ENCODE measurements around the gene ENTR1. TPM values are rescaled to one million over a fixed set of nuclear protein-coding genes. Genes with fewer than 3 reads are reported as not detected.

The ENTR1 gene
- total RNA-seq, 1 donor from 2014 or later, result 34.9 TPM

DNA sequence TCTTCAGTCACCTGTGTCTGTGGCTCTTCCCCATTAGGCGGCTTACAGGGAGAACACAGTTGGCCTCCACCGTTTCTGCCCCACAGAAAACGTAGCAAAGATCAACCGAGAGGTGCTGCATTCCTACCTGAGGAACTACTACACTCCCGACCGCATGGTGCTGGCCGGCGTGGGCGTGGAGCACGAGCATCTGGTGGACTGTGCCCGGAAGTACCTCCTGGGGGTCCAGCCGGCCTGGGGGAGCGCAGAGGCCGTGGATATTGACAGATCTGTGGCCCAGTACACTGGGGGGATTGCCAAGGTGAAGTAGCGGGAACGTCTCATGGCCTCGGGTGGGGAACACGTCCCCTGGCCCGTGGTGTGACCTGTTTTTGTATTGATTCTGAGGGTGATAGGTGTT is 6.5 kb upstream of the ENTR1 start:
- no peaks in the 10 kb centered on the region for H3K9me3 Mint-ChIP-seq
- Histone ChIP-seq H3K27ac (no peak overlapping the region), H4K20me1 (ENCODE audit: low read depth) (peaks cover 1% of the 10 kb centered on the region), H3K9ac (no peak overlapping the region), H2AFZ (replicated peaks) (no peak overlapping the region), H3K27me3 (no peaks in the 10 kb centered on the region), H3K4me2 (no peak overlapping the region), H3K36me3 (peaks cover 5% of the 10 kb centered on the region), H3K79me2 (ENCODE audit: low read depth) (peaks cover 14% of the 10 kb centered on the region), H3F3A (ENCODE audit: low read depth) (no peaks in the 10 kb centered on the region), H3K4me3 (no peak overlapping the region), H3K9me3 (ENCODE audit: low read depth) (no peaks in the 10 kb centered on the region), H3K4me1 (no peaks in the 10 kb centered on the region)
- H3K36me3 Mint-ChIP-seq, result peaks cover 23% of the 10 kb centered on the region
- no peak overlapping the region for H3K27ac Mint-ChIP-seq
- H3K4me1 Mint-ChIP-seq, result peaks cover 4% of the 10 kb centered on the region
- DNase-seq (ENCODE audit: low spot score), result no peak
- H3K4me3 Mint-ChIP-seq, result no peak overlapping the region
- no peaks in the 10 kb centered on the region for H3K27me3 Mint-ChIP-seq (ENCODE audit: insufficient read depth, low read depth)
- TF ChIP-seq CTCF (IDR thresholded peaks at IDR 0.05) (no peak), EZH2 (IDR thresholded peaks at IDR 0.05) (no peak), EZH2phosphoT487 (IDR thresholded peaks at IDR 0.05) (no peak)

DNA sequence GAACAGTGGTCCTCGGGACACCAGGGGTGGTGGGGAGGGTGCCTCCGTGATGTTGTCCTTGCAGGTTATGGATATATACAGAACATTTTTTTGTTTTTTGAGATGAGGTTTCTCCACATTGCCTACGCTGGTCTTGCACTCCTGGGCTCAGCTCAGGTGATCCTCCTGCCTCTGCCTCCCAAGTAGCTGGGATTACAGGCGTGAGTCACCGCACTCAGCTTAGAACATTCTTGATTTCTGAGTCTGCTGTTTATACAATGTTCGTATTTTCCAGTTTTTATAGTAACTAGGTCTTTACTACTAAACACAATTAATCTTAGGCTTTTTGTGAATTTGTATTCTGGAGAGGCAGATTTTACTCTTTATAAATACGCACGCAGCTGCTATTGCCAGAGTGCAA is 6.0 kb upstream of the ENTR1 start:
- H3K36me3 ChIP-seq, result peaks cover 5% of the 10 kb centered on the region
- no peak overlapping the region for H3K27ac ChIP-seq
- no peaks in the 10 kb centered on the region for H3F3A ChIP-seq (ENCODE audit: low read depth)
- H3K27me3 ChIP-seq, result no peaks in the 10 kb centered on the region
- H3K4me1 Mint-ChIP-seq, result peaks cover 8% of the 10 kb centered on the region
- H3K27me3 Mint-ChIP-seq (ENCODE audit: insufficient read depth, low read depth), result no peaks in the 10 kb centered on the region
- H3K79me2 ChIP-seq (ENCODE audit: low read depth), result peaks cover 19% of the 10 kb centered on the region
- no peak for DNase-seq (ENCODE audit: low spot score)
- H3K4me3 ChIP-seq, result no peak overlapping the region
- H3K9me3 ChIP-seq (ENCODE audit: low read depth), result no peaks in the 10 kb centered on the region
- peaks cover 2% of the 10 kb centered on the region for H3K4me1 ChIP-seq
- peaks cover 6% of the 10 kb centered on the region for H4K20me1 ChIP-seq (ENCODE audit: low read depth)
- H3K4me3 Mint-ChIP-seq, result no peak overlapping the region
- no peaks in the 10 kb centered on the region for H3K9me3 Mint-ChIP-seq
- no peak overlapping the region for H3K27ac Mint-ChIP-seq
- peaks cover 23% of the 10 kb centered on the region for H3K36me3 Mint-ChIP-seq
- no peak overlapping the region for H2AFZ ChIP-seq (replicated peaks)
- H3K4me2 ChIP-seq, result no peak overlapping the region
- TF ChIP-seq EZH2phosphoT487 (IDR thresholded peaks at IDR 0.05) (no peak), EZH2 (IDR thresholded peaks at IDR 0.05) (no peak), CTCF (IDR thresholded peaks at IDR 0.05) (no peak)
- no peak overlapping the region for H3K9ac ChIP-seq

DNA sequence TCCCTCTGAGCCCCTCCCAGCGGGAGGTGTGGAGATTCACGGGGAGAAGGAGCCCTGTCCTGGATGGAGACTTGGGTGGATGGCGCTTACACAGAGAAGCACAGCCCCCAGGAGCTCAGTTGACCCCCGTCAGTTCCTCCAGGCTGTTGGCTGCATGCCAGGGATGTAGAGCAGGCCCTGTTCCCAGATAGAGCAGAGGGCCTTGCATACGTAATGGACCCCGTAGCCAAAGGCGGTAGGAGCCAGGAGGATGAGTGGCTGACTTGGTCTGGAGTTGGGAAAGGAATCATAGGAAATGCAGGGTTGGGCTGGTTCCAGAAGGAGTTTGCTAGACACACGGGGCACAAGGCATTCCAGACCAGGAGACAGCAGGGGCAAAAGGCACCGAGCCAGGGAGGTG is 2.5 kb upstream of the ENTR1 start:
- H3K27ac Mint-ChIP-seq, result no peak overlapping the region
- no peaks in the 10 kb centered on the region for H3K9me3 ChIP-seq (ENCODE audit: low read depth)
- H3K27me3 Mint-ChIP-seq (ENCODE audit: insufficient read depth, low read depth), result peaks cover 2% of the 10 kb centered on the region
- H3K27ac ChIP-seq, result no peak overlapping the region
- H3K4me2 ChIP-seq, result no peak overlapping the region
- H3K9me3 Mint-ChIP-seq, result no peaks in the 10 kb centered on the region
- peaks cover 5% of the 10 kb centered on the region for H3K36me3 ChIP-seq
- H2AFZ ChIP-seq (replicated peaks), result no peak overlapping the region
- H3K4me3 Mint-ChIP-seq, result no peak overlapping the region
- no peak for DNase-seq (ENCODE audit: low spot score)
- H3K27me3 ChIP-seq, result no peaks in the 10 kb centered on the region
- H3K4me1 Mint-ChIP-seq, result peaks cover 26% of the 10 kb centered on the region
- H3F3A ChIP-seq (ENCODE audit: low read depth), result no peaks in the 10 kb centered on the region
- H3K4me1 ChIP-seq, result peaks cover 13% of the 10 kb centered on the region
- no peak overlapping the region for H3K9ac ChIP-seq
- H3K4me3 ChIP-seq, result no peak overlapping the region
- no peak for TF ChIP-seq CTCF (IDR thresholded peaks at IDR 0.05)
- no peak for TF ChIP-seq EZH2phosphoT487 (IDR thresholded peaks at IDR 0.05)
- TF ChIP-seq EZH2 (IDR thresholded peaks at IDR 0.05), result no peak
- peaks cover 19% of the 10 kb centered on the region for H3K36me3 Mint-ChIP-seq
- H3K79me2 ChIP-seq (ENCODE audit: low read depth), result peaks cover 46% of the 10 kb centered on the region
- H4K20me1 ChIP-seq (ENCODE audit: low read depth), result peaks cover 31% of the 10 kb centered on the region
